ENCODE results near the gene NONO. TPM values are rescaled to one million over a fixed set of nuclear protein-coding genes. Genes with fewer than 3 reads are reported as not detected.
"Not testable (repeated sequence)": the region's sequence is repeated elsewhere in the genome, so short reads cannot be mapped to it uniquely, and the experiment has no call there.

The NONO gene
- total RNA-seq, 6 experiments from 2014 or later, result 92.9 to 113 (median 98.4) TPM

DNA sequence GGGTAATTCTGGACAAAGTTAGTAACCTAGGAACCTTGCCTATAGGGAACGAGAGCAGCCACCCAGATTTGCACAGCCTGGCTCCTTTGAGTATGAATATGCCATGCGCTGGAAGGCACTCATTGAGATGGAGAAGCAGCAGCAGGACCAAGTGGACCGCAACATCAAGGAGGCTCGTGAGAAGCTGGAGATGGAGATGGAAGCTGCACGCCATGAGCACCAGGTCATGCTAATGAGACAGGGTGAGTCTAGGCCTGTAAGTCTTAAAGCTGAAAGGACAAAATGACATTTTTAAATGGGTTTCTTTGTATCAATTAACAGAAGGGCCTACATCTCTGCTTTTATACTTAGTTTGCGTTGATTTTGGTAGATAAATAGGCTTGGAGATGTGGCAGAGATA is 13.4 kb downstream of the NONO start:
- 76% methylated on average over 4 of the region's 6 CpGs for WGBS (ENCODE audit: insufficient coverage, low coverage, low lambda C conversion rate, missing lambda C conversion rate)
- ATAC-seq (no peak), DNase-seq (no peak)
- H3K27ac ChIP-seq, result no peak overlapping the region
- no peak overlapping the region for H3K4me3 ChIP-seq
- intact Hi-C loops (cut with DNase I), result no loop called here
- H3K4me1 ChIP-seq, result peaks cover 0 to 12% (median 0%) of the 10 kb centered on the region in 4 donors
- H3K36me3 ChIP-seq, result peaks cover 0 to 79% (median 17%) of the 10 kb centered on the region in 4 donors
- H3K9me3 ChIP-seq, result no peaks in the 10 kb centered on the region
- no peaks in the 10 kb centered on the region for H3K27me3 ChIP-seq
- TF ChIP-seq POLR2A (IDR thresholded peaks at IDR 0.05), result no peak
- TF ChIP-seq, protein P1, sequence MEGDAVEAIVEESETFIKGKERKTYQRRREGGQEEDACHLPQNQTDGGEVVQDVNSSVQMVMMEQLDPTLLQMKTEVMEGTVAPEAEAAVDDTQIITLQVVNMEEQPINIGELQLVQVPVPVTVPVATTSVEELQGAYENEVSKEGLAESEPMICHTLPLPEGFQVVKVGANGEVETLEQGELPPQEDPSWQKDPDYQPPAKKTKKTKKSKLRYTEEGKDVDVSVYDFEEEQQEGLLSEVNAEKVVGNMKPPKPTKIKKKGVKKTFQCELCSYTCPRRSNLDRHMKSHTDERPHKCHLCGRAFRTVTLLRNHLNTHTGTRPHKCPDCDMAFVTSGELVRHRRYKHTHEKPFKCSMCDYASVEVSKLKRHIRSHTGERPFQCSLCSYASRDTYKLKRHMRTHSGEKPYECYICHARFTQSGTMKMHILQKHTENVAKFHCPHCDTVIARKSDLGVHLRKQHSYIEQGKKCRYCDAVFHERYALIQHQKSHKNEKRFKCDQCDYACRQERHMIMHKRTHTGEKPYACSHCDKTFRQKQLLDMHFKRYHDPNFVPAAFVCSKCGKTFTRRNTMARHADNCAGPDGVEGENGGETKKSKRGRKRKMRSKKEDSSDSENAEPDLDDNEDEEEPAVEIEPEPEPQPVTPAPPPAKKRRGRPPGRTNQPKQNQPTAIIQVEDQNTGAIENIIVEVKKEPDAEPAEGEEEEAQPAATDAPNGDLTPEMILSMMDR (IDR thresholded peaks at IDR 0.05), result no peak

DNA sequence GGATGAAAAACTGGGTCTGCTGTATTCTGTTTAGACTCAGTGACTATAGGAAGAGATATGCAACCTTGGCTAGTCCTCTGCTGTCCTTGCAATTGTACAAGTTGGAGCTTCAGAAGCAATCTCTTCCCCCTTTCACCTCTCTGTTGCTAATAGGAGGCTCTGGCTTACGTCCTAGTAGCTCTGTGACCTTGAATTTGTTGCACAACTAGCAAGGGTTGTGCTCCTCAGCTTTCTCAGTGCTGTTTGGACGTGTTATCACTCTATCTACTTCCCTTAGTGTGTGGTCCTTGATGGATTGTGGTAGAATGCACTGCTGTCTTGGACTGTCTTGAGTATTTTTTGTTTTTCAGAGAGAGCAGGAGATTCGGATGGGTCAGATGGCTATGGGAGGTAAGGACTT is 14.7 kb downstream of the NONO start:
- Histone ChIP-seq H3K9me3 (no peaks in the 10 kb centered on the region), H3K36me3 (peaks cover 0 to 66% (median 12%) of the 10 kb centered on the region in 4 donors), H3K27me3 (no peaks in the 10 kb centered on the region), H3K4me3 (no peak overlapping the region), H3K27ac (no peak overlapping the region), H3K4me1 (peaks cover 0 to 12% (median 0%) of the 10 kb centered on the region in 4 donors)
- intact Hi-C loops (cut with DNase I), result no loop called here
- DNase-seq (no peak), ATAC-seq (peak in 2 of 4 donors; percentile 30 to 37)
- TF ChIP-seq, protein P1 (IDR thresholded peaks at IDR 0.05), result no peak
- no peak for TF ChIP-seq POLR2A (IDR thresholded peaks at IDR 0.05)
- WGBS (ENCODE audit: insufficient coverage, low coverage, low lambda C conversion rate, missing lambda C conversion rate), result 39% methylated on average over 3 of the region's 3 CpGs

DNA sequence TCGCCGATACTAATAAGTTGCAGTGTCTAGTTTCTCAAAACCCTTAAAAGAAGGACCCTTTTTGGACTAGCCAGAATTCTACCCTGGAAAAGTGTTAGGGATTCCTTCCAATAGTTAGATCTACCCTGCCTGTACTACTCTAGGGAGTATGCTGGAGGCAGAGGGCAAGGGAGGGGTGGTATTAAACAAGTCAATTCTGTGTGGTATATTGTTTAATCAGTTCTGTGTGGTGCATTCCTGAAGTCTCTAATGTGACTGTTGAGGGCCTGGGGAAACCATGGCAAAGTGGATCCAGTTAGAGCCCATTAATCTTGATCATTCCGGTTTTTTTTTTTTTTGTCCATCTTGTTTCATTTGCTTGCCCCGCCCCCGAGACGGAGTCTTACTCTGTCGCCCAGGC is 16.6 kb downstream of the NONO start:
- H3K9me3 ChIP-seq; intact Hi-C loops (cut with DNase I); ATAC-seq; H3K27ac ChIP-seq; H3K27me3 ChIP-seq; H3K4me3 ChIP-seq; DNase-seq: not testable (repeated sequence)
- WGBS (ENCODE audit: insufficient coverage, low coverage, low lambda C conversion rate, missing lambda C conversion rate), result 61% methylated on average over 5 of the region's 7 CpGs
- H3K36me3 ChIP-seq, result peaks cover 0 to 46% (median 4%) of the 10 kb centered on the region in 4 donors
- H3K4me1 ChIP-seq, result peaks cover 0 to 12% (median 0%) of the 10 kb centered on the region in 4 donors

DNA sequence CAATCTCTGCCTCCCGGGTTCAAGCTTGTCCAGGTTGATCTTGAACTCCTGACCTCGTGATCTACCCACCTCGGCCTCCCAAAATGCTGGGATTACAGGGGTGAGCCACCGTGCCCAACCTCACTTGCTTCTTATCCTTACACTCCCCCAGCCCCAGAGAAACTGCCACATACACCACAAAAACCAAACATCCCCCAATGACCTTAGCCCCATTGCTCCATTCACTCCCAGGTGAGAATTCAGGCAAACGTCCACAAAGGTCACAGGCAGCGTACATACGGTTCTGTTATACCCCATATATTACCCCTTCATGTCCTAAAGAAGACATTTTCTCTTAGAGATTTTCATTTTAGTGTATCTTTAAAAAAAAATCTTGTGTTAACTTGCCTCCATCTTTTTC is 17.1 kb downstream of the NONO start:
- WGBS (ENCODE audit: insufficient coverage, low coverage, low lambda C conversion rate, missing lambda C conversion rate), result 61% methylated on average over 6 of the region's 7 CpGs
- H3K36me3 ChIP-seq, result peaks cover 0 to 43% (median 4%) of the 10 kb centered on the region in 4 donors
- not testable (repeated sequence) for H3K27me3 ChIP-seq

DNA sequence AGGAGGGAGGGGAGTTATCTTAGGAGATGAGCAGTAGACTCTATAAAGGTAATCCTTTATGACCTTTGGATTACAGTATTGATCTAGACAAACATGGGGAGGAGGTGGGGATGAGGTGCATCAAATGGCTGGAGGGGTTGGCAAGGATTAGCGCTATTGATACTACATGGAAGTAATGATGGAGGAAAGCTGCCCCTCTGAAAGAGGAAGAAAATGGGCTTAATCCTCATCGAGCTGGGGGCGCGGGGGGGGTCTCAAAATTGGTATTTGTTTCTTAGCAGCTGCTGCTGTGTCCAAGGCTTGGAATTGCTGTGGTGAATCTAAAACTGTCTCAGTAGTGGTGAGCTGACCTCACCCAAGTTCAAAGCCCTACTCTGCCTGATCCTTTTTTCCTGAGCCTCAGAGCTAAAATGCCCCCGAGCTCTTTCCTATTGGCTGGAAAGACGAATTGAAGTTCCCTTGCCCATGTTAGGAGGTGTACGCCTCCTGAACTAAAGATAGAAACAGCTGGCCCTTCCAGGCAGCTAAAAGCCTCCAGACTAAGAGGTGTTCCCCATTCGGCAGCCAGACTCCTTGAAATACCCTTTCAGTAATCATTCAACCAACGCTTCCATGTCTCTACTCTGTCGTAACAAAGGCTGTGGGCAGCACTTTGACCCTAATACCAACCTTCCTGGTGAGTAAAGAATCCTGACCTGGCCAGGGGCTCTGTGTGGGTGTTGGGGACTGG is 17.9 kb downstream of the NONO start, which contains the start of gene ITGB1BP2:
Gene ITGB1BP2 (plus strand): TSS at position 556 of the 730 bp plus-strand sequence. CDS start 57 bp downstream, at position 613.
- TF ChIP-seq, protein P1 (IDR thresholded peaks at IDR 0.05), result no peak
- no peak for TF ChIP-seq POLR2A (IDR thresholded peaks at IDR 0.05)
- Histone ChIP-seq H3K27ac (no peak within 1 kb of the TSS), H3K27me3 (no peaks in the 10 kb centered on the region), H3K9me3 (no peaks in the 10 kb centered on the region), H3K4me1 (peaks cover 0 to 12% (median 0%) of the 10 kb centered on the region in 4 donors), H3K36me3 (peaks cover 0 to 35% (median 4%) of the 10 kb centered on the region in 4 donors), H3K4me3 (no peak within 1 kb of the TSS)
- 31% methylated on average over 9 of the region's 10 CpGs for WGBS (ENCODE audit: insufficient coverage, low coverage, low lambda C conversion rate, missing lambda C conversion rate)
- intact Hi-C loops (cut with DNase I), result no loop called here
- ATAC-seq (peak; percentile 58 to 81 (median 65)), DNase-seq (peak in 1 of 3 donors; percentile 47)

More for the DNA sequence above, 17.1 kb downstream of the NONO start:
- H3K4me3 ChIP-seq; H3K27ac ChIP-seq; H3K9me3 ChIP-seq; intact Hi-C loops (cut with DNase I); DNase-seq: not testable (repeated sequence)
- H3K4me1 ChIP-seq, result peaks cover 0 to 12% (median 0%) of the 10 kb centered on the region in 4 donors
- ATAC-seq, result peak in 3 of 4 donors; percentile 24 to 71 (median 52)

Data from right lobe of liver (tissue), 6 donors.